GM18951 (cell line): ENCODE results near the gene PITX1.

Experiments
- POLR2A ChIP-seq: IDR thresholded peaks from 4 replicates; pipeline ENCODE4 v1.6.1; 2011; ENCODE audit warnings: mild to moderate bottlenecking; ENCODE audit not compliant: insufficient read length, insufficient read depth; ENCODE audit errors: extremely low read depth
- in situ Hi-C: fragments of 300-500 bp; cut with MboI; formaldehyde crosslinking; loops from one replicate; pipeline ENCODE4 v1.12.0; 2022; ENCODE audit warnings: low sequenced_read_pairs, mixed read lengths, inconsistent platforms; ENCODE audit not compliant: unreplicated experiment

Gene PITX1

GRCh38 chr5:135055396-135055795 lies 21.4 kb upstream of the PITX1 start:
- in situ Hi-C loops: no loop called here
- TF ChIP-seq POLR2A: no peak

- no peak for TF ChIP-seq POLR2A
Observed at GRCh38 chr5:135054546-135054945, 20.5 kb upstream of the PITX1 start.

GRCh38 chr5:135053989-135054388 lies 20.0 kb upstream of the PITX1 start:
- in situ Hi-C loops: no loop called here
- no peak for TF ChIP-seq POLR2A

More at GRCh38 chr5:135054546-135054945, 20.5 kb upstream of the PITX1 start:
- in situ Hi-C loops: no loop called here

- in situ Hi-C loops: no loop called here
- TF ChIP-seq POLR2A: no peak
Observed at GRCh38 chr5:135053278-135053677, 19.2 kb upstream of the PITX1 start.

- no peak for TF ChIP-seq POLR2A
Observed at GRCh38 chr5:135052511-135053145, 18.6 kb upstream of the PITX1 start.

GRCh38 chr5:135051872-135052271 lies 17.8 kb upstream of the PITX1 start:
- TF ChIP-seq POLR2A: no peak
- in situ Hi-C loops: no loop called here

More at GRCh38 chr5:135052511-135053145, 18.6 kb upstream of the PITX1 start:
- in situ Hi-C loops: no loop called here

GRCh38 chr5:135051399-135051798 lies 17.4 kb upstream of the PITX1 start:
- in situ Hi-C loops: no loop called here

GRCh38 chr5:135050244-135050767 lies 16.3 kb upstream of the PITX1 start:
- in situ Hi-C loops: no loop called here
- TF ChIP-seq POLR2A: no peak

More at GRCh38 chr5:135051399-135051798, 17.4 kb upstream of the PITX1 start:
- TF ChIP-seq POLR2A: no peak

- in situ Hi-C loops: no loop called here
- no peak for TF ChIP-seq POLR2A
Observed at GRCh38 chr5:135048930-135049329, 14.9 kb upstream of the PITX1 start.

- no peak for TF ChIP-seq POLR2A
- in situ Hi-C loops: no loop called here
Observed at GRCh38 chr5:135048286-135048685, 14.3 kb upstream of the PITX1 start.

- in situ Hi-C loops: no loop called here
- no peak for TF ChIP-seq POLR2A
Observed at GRCh38 chr5:135047347-135047695, 13.3 kb upstream of the PITX1 start.

GRCh38 chr5:135046661-135047346 lies 12.8 kb upstream of the PITX1 start:
- no peak for TF ChIP-seq POLR2A
- in situ Hi-C loops: no loop called here

- TF ChIP-seq POLR2A: no peak
- in situ Hi-C loops: no loop called here
Observed at GRCh38 chr5:135045488-135045887, 11.5 kb upstream of the PITX1 start.

- no peak for TF ChIP-seq POLR2A
- in situ Hi-C loops: no loop called here
Observed at GRCh38 chr5:135042595-135042994, 8.6 kb upstream of the PITX1 start.
